Fibroblast of skin of scalp (primary cell): ENCODE data around the gene DCANP1.

ENCODE experiments used
- DNase-seq: peaks from one replicate; pipeline ENCODE4 v3.0.0-alpha.2; 2013

DCANP1 gene

GRCh38 chr5:135423146-135423845 lies 23.9 kb downstream of the DCANP1 start:
- DNase-seq: no peak

- no peak for DNase-seq
Observed at GRCh38 chr5:135422419-135422818, 24.7 kb downstream of the DCANP1 start.

GRCh38 chr5:135417083-135417482 lies 30.1 kb downstream of the DCANP1 start:
- no peak for DNase-seq

- no peak for DNase-seq
Observed at GRCh38 chr5:135405082-135405481, 42.1 kb downstream of the DCANP1 start.

- DNase-seq: no peak
Observed at GRCh38 chr5:135402031-135402430, 45.1 kb downstream of the DCANP1 start.

- no peak for DNase-seq
Observed at GRCh38 chr5:135400866-135401265, 46.3 kb downstream of the DCANP1 start.

- no peak for DNase-seq
Observed at GRCh38 chr5:135399794-135400542, 47.2 kb downstream of the DCANP1 start.

- peak; percentile 87 for DNase-seq
Observed at GRCh38 chr5:135398855-135399793, 48.0 kb downstream of the DCANP1 start, which contains the start of gene MACROH2A1. Gene MACROH2A1, minus strand, starts transcription at chr5:135399231. Its CDS starts 10,138 bp downstream, at chr5:135389093.

- DNase-seq: no peak
Observed at GRCh38 chr5:135398160-135398854, 48.8 kb downstream of the DCANP1 start.

GRCh38 chr5:135397084-135397483 lies 50.1 kb downstream of the DCANP1 start:
- no peak for DNase-seq

GRCh38 chr5:135396459-135397055 lies 50.6 kb downstream of the DCANP1 start:
- no peak for DNase-seq

GRCh38 chr5:135395866-135396265 lies 51.3 kb downstream of the DCANP1 start:
- DNase-seq: no peak

- no peak for DNase-seq
Observed at GRCh38 chr5:135395451-135395850, 51.7 kb downstream of the DCANP1 start.
